Measurements from ENCODE around the gene GPI.
A peak's percentile ranks its signal among the peaks of the same experiment; 100 is the strongest.

Gene GPI

DNA sequence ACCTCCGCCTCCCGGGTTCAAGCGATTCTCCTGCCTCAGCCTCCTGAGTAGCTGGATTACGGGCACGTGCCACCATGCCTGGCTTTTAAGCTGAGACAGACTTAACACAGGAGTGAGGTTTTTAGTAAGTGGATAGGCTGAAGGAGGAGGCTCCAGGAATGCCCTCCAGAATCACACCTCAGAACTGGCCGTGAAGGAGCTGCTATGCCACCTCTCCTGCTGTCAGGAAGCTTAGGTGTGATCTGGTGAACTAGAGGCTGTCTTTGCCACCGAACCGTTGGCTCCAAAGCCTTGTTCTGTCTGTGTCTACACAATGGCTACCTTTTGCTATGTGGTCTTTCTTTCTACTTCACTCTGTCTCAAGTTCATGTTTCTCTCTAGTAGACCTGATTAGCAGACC, 43.4 kb downstream of the GPI start:
- DNase-seq (ENCODE audit: low read depth, low spot score), result no peak
- Histone ChIP-seq H3K36me3 (ENCODE audit: insufficient read depth, low read length) (peaks cover 27% of the 10 kb centered on the region), H3K9me3 (ENCODE audit: low read depth, low read length) (no peaks in the 10 kb centered on the region), H3K27ac (no peak overlapping the region), H3K9ac (ENCODE audit: insufficient read length) (no peak overlapping the region), H3K4me3 (no peak overlapping the region)
- no peak for TF ChIP-seq EZH2 (IDR thresholded peaks at IDR 0.05)

DNA sequence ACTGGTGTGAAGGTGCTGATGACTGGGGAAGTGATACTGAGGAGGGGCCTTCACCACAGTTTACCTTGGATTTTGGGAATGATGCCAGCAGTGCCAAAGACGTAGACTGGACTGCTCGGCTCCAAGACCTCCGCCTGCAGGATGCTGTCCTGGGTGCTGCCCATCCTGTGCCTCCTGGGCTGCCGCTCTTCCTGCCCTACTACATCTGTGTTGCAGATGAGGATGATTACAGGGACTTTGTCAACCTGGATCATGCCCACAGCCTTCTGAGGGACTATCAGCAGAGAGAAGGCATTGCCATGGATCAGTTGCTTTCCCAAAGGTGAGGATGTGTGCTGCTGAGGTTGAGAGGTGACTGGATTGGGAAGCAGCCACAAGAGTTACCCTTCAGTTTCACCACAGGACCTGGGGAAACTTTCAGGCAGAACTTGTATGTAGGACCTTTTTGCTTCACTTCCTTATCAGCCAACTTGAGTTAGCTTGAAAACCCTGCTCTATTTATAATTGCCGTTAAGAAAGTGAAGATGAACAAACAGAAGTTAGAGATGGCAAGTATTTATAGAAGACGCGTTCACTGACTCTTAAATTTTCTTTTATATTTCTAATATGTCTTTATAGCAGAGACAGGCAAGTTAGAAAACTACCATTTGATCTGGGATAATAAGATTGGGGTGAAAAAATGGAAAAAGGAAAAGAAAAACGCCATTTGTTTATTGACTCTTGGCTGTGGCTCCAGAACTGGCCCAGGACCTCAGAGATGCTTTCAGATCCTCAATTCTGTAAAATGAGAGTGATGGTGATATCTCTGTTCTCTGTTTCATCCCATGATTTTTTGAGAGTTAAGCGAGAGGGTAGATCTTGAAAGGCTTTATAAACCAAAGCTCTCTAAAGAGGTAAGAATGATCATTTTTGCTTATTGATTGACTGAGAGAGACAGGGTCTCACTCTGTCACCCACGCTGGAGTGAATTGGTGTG, 44.5 kb downstream of the GPI start:
- Histone ChIP-seq H3K27ac (no peak overlapping the region), H3K36me3 (ENCODE audit: insufficient read depth, low read length) (peaks cover 35% of the 10 kb centered on the region), H3K4me3 (no peak overlapping the region), H3K9me3 (ENCODE audit: low read depth, low read length) (no peaks in the 10 kb centered on the region), H3K9ac (ENCODE audit: insufficient read length) (no peak overlapping the region)
- no peak for DNase-seq (ENCODE audit: low read depth, low spot score)
- no peak for TF ChIP-seq EZH2 (IDR thresholded peaks at IDR 0.05)
- no peak for TF ChIP-seq POLR2AphosphoS5 (IDR thresholded peaks at IDR 0.05; ENCODE audit: borderline replicate concordance, low read depth, low read length)
- no peak for TF ChIP-seq FOXP2 (optimal IDR thresholded peaks at IDR 0.05; ENCODE audit: control extremely low read depth, extremely low read length, insufficient read depth)

DNA sequence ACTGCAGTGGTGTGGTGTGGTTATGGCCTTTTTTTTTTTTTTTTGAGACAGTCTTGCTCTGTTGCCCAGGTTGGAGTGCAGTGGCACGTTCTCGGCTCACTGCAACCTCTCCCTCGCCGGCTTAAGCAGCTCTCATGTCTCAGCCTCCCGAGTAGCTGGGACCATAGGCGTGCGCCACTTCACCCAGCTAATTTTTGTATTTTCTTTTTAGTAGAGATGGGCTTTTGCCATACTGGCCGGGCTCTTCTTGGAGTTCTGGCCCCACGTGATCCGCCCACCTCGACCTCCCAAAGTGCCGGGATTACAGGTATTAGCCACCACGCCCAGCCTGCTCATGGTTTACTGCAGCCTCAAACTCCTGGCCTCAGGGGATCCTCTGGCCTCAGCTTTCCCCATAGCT, 46.2 kb downstream of the GPI start:
- no peak overlapping the region for H3K9ac ChIP-seq (ENCODE audit: insufficient read length)
- TF ChIP-seq EZH2 (IDR thresholded peaks at IDR 0.05), result no peak
- no peak for TF ChIP-seq POLR2AphosphoS5 (IDR thresholded peaks at IDR 0.05; ENCODE audit: borderline replicate concordance, low read depth, low read length)
- TF ChIP-seq FOXP2 (optimal IDR thresholded peaks at IDR 0.05; ENCODE audit: control extremely low read depth, extremely low read length, insufficient read depth), result no peak
- H3K4me3 ChIP-seq, result no peak overlapping the region
- H3K27ac ChIP-seq, result no peak overlapping the region
- peaks cover 48% of the 10 kb centered on the region for H3K36me3 ChIP-seq (ENCODE audit: insufficient read depth, low read length)
- no peaks in the 10 kb centered on the region for H3K9me3 ChIP-seq (ENCODE audit: low read depth, low read length)
- DNase-seq (ENCODE audit: low read depth, low spot score), result no peak

DNA sequence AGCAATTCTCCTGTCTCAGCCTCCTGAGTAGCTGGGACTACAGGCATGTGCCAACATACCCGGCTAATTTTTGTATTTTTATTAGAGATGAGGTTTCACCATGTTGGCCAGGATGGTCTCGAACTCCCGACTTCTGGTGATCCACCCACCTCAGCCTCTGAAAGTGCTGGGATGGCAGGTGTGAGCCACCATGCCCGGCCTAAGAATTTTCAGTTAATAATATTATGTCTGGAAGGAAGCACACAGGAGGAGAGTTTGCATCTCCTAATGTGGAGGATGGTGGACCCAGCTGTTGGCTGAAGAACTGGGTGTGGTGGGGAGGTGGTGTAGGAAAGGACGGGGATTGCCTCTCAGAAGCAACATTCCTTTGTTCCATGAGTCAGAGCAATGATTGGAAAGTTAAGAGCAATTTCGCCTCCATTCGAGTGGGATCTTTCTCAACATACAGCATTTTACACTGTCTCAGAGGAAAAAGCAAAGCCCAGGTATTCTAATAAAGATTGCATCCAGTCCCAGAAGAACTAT, 51.1 kb downstream of the GPI start:
- H3K36me3 ChIP-seq (ENCODE audit: insufficient read depth, low read length), result peaks cover 52% of the 10 kb centered on the region
- H3K9me3 ChIP-seq (ENCODE audit: low read depth, low read length), result no peaks in the 10 kb centered on the region
- H3K27ac ChIP-seq, result no peak overlapping the region
- H3K4me3 ChIP-seq, result no peak overlapping the region
- no peak overlapping the region for H3K9ac ChIP-seq (ENCODE audit: insufficient read length)
- no peak for DNase-seq (ENCODE audit: low read depth, low spot score)
- no peak for TF ChIP-seq FOXP2 (optimal IDR thresholded peaks at IDR 0.05; ENCODE audit: control extremely low read depth, extremely low read length, insufficient read depth)
- no peak for TF ChIP-seq EZH2 (IDR thresholded peaks at IDR 0.05)
- no peak for TF ChIP-seq POLR2AphosphoS5 (IDR thresholded peaks at IDR 0.05; ENCODE audit: borderline replicate concordance, low read depth, low read length)

DNA sequence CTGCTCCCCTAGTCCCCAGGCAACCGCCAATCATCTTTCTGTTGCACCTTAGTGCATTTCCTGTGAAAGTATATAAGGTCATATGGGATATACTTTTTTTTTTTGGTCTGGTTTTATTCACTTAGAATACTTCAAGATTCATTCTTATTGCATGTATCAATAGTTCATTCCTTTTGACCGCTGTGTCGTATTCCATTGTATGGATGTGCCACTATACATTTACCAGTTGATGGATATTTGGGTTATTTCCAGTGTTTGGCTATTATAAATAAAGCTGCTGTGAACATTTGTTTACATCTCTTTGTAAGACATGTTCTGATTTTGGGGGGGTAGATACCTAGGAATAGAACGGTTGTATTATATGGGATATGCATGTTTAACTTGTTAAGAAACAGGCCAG, 53.3 kb downstream of the GPI start:
- Histone ChIP-seq H3K27ac (no peak overlapping the region), H3K9me3 (ENCODE audit: low read depth, low read length) (no peaks in the 10 kb centered on the region), H3K9ac (ENCODE audit: insufficient read length) (no peak overlapping the region), H3K4me3 (no peak overlapping the region), H3K36me3 (ENCODE audit: insufficient read depth, low read length) (peaks cover 55% of the 10 kb centered on the region)
- TF ChIP-seq FOXP2 (optimal IDR thresholded peaks at IDR 0.05; ENCODE audit: control extremely low read depth, extremely low read length, insufficient read depth) (no peak), POLR2AphosphoS5 (IDR thresholded peaks at IDR 0.05; ENCODE audit: borderline replicate concordance, low read depth, low read length) (no peak), EZH2 (IDR thresholded peaks at IDR 0.05) (no peak)
- no peak for DNase-seq (ENCODE audit: low read depth, low spot score)

DNA sequence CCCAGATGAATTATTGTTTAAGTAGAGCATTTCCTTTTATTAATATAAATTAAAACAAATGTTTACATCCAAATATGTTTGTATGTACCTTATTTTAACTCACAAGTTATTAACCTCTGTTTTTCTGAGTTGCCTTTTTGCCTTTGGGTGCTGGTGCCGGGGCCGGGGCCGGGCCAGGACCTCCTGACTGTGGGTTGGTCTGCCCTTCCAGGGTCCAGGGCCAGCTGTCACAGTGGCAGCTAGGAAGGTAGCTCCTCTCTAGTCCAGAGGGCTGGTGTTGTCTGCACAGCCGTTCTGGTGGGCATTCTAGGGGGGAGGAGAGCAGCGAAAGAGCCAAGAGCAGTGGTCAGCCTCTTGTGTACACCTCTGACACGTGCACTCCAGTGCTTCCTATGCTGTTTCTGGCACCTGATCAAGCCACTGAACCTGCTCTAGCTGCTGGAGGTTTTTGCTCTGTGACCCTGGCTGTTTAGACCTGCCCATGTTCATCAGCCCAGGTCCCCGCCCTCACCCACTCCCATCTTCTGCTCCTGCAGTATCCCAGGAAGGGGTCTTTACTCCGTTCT, 61.2 kb downstream of the GPI start:
- no peak for TF ChIP-seq EZH2 (IDR thresholded peaks at IDR 0.05)
- no peak for TF ChIP-seq FOXP2 (optimal IDR thresholded peaks at IDR 0.05; ENCODE audit: control extremely low read depth, extremely low read length, insufficient read depth)
- TF ChIP-seq POLR2AphosphoS5 (IDR thresholded peaks at IDR 0.05; ENCODE audit: borderline replicate concordance, low read depth, low read length), result no peak
- Histone ChIP-seq H3K36me3 (ENCODE audit: insufficient read depth, low read length) (peaks cover 18% of the 10 kb centered on the region), H3K27ac (no peak overlapping the region), H3K9ac (ENCODE audit: insufficient read length) (no peak overlapping the region), H3K9me3 (ENCODE audit: low read depth, low read length) (no peaks in the 10 kb centered on the region), H3K4me3 (no peak overlapping the region)
- DNase-seq (ENCODE audit: low read depth, low spot score), result no peak

DNA sequence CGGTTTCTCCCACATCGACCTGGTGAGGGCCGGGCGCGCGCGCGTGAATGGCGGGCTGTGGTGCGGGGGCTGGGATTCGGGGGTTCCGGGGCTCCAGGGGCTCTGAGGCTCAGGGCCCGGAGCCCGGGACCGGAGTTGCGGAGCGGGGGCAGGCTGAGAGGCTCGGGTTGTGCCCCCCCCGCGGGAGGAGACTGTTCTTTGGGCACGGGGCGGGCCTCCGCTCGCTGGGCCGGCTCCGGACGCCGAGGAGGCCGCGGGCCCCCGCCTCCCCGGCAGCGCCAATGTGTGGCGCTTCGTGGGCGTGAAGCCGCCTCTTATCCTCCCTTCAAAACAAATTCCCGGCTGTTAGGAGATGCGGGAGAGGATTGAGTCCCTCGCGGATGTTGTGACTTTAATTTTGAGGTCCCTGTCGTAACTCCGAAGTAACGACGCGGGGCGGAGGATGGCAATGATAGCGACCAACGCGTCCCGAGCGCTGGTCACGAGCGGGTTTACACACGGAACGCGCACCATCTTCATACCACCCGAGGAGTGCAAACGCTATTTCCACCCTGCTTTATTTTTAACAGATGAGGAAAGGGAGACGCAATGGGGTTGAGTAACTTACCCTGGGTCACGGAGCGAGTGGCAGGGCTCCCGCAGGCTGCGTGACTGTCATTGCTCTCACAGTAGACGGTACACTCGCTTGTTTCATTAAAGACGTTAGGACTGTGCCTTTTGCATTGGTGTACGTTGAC, 63.7 kb downstream of the GPI start:
- peak overlapping the region; percentile 96 for H3K9ac ChIP-seq (ENCODE audit: insufficient read length)
- TF ChIP-seq POLR2AphosphoS5 (IDR thresholded peaks at IDR 0.05; ENCODE audit: borderline replicate concordance, low read depth, low read length) (no peak), EZH2 (IDR thresholded peaks at IDR 0.05) (no peak), FOXP2 (optimal IDR thresholded peaks at IDR 0.05; ENCODE audit: control extremely low read depth, extremely low read length, insufficient read depth) (peak; percentile 6)
- H3K27ac ChIP-seq, result peak overlapping the region; percentile 84
- no peaks in the 10 kb centered on the region for H3K9me3 ChIP-seq (ENCODE audit: low read depth, low read length)
- peak overlapping the region; percentile 95 for H3K4me3 ChIP-seq
- DNase-seq (ENCODE audit: low read depth, low spot score), result no peak
- peaks cover 34% of the 10 kb centered on the region for H3K36me3 ChIP-seq (ENCODE audit: insufficient read depth, low read length)

DNA sequence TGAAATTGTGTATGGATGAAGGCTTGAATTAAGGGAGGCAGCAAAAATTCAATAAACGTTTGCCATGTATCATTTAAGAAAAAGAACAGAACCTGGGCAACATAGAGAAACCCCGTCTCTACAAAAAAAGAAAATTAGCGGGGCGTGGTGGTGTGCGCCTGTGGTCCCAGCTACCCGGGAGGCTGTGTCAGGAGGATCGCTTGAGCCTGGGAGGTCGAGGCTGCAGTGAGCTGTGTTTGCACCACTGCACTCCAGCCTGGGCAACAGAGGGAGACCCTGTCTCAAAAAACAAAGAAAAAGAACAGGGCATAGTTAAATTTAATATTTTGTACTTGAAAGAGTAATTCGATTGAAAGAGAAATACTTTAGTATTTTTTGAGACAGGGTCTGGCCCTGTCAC, 64.6 kb downstream of the GPI start:
- no peak for TF ChIP-seq FOXP2 (optimal IDR thresholded peaks at IDR 0.05; ENCODE audit: control extremely low read depth, extremely low read length, insufficient read depth)
- no peak for TF ChIP-seq POLR2AphosphoS5 (IDR thresholded peaks at IDR 0.05; ENCODE audit: borderline replicate concordance, low read depth, low read length)
- TF ChIP-seq EZH2 (IDR thresholded peaks at IDR 0.05), result no peak
- peaks cover 34% of the 10 kb centered on the region for H3K36me3 ChIP-seq (ENCODE audit: insufficient read depth, low read length)
- H3K9me3 ChIP-seq (ENCODE audit: low read depth, low read length), result no peaks in the 10 kb centered on the region
- H3K4me3 ChIP-seq, result peak overlapping the region; percentile 95
- H3K9ac ChIP-seq (ENCODE audit: insufficient read length), result peak overlapping the region; percentile 96
- no peak overlapping the region for H3K27ac ChIP-seq
- DNase-seq (ENCODE audit: low read depth, low spot score), result no peak
